GM12878 (cell line): Measurements from ENCODE around the gene FBXO5. TPM values are rescaled to one million over a fixed set of nuclear protein-coding genes. Genes with fewer than 3 reads are reported as not detected.

ENCODE experiments used
- ATAC-seq: fragments of 200-7000 bp; cut with Tn5 transposase; 3 replicates; pipeline ENCODE4 v1.9.1; 2020; ENCODE audit warnings: mild to moderate bottlenecking, moderate library complexity
- BruUV-seq: library from RNA; stranded (reverse); fragments of 400-500 nt; replicated peaks from 2 replicates; lab custom pipeline; 2021; lab: Mats Ljungman, UMichigan
- CTCF ChIA-PET: fragments of 300-600 bp; sonication (Branson Sonifier 250); formaldehyde crosslinking; extraction: SDS; loops from one replicate; lab custom pipeline; 2021; ENCODE audit warnings: inconsistent platforms; lab: Yijun Ruan, JAX
- POLR2A ChIA-PET: fragments of 350-600 bp; formaldehyde crosslinking; extraction: SDS; loops from one replicate; lab custom pipeline; 2021; ENCODE audit warnings: inconsistent platforms; lab: Charles Lee
- RAD21 ChIA-PET: fragments of 300-600 bp; sonication (Branson Sonifier 250); formaldehyde crosslinking; loops from one replicate; lab custom pipeline; 2023; ENCODE audit warnings: antibody characterized with exemption; ENCODE audit not compliant: unreplicated experiment; lab: Charles Lee
- SMC1A ChIA-PET: fragments of 300-600 bp; sonication (Branson Sonifier 250); formaldehyde crosslinking; loops from one replicate; lab custom pipeline; 2023; ENCODE audit not compliant: unreplicated experiment, uncharacterized antibody; lab: Charles Lee
- DNase-seq: peaks from one replicate; pipeline ENCODE4 v3.0.0-alpha.2; 2011; ENCODE audit warnings: low read depth, low spot score
- FAIRE-seq: peaks from 3 replicates; lab custom pipeline; 2011; peaks lifted over from hg19 to GRCh38; lab: Jason Lieb, UNC
- H2AFZ ChIP-seq: 2 replicates; pipeline ENCODE4 v1.6.0; 2011; ENCODE audit warnings: low read depth, low read length, control low read depth; ENCODE audit not compliant: control insufficient read depth
- H3K27ac ChIP-seq: 2 replicates; pipeline ENCODE4 v1.5.1; 2011; ENCODE audit warnings: control low read depth; ENCODE audit not compliant: control insufficient read depth, insufficient read depth
- H3K27me3 ChIP-seq, 2 experiments: replicated peaks in 1 of 2; 2 replicates each; pipeline versions ENCODE4 v1.6.0 to v1.6.1; 2011; ENCODE audit warnings: low read length in 1 of 2; ENCODE audit not compliant: control insufficient read depth in 2 of 2, insufficient read depth in 2 of 2
- H3K36me3 ChIP-seq, 2 experiments: 2 replicates each; pipeline ENCODE4 v1.5.1; 2011; ENCODE audit warnings: low read length in 1 of 2; ENCODE audit not compliant: control insufficient read depth in 2 of 2, insufficient read depth in 2 of 2
- H3K4me1 ChIP-seq: 2 replicates; pipeline ENCODE4 v1.6.1; 2011; ENCODE audit warnings: mild to moderate bottlenecking, low read length, moderate library complexity, mixed read lengths; ENCODE audit not compliant: control insufficient read depth, insufficient read depth
- H3K4me2 ChIP-seq: 2 replicates; pipeline ENCODE4 v1.6.0; 2011; ENCODE audit warnings: control low read depth; ENCODE audit not compliant: control insufficient read depth, insufficient read depth
- H3K4me3 ChIP-seq: fragments of 200-600 bp; sonication (generic); 2 replicates; pipeline ENCODE4 v1.5.1; 2016
- H3K79me2 ChIP-seq: 2 replicates; pipeline ENCODE4 v1.6.0; 2011; ENCODE audit warnings: low read length; ENCODE audit not compliant: control insufficient read depth, insufficient read depth
- H3K9ac ChIP-seq: 2 replicates; pipeline ENCODE4 v1.8.0; 2011; ENCODE audit warnings: low read length, control low read depth, mixed read lengths; ENCODE audit not compliant: control insufficient read depth, insufficient read depth
- H3K9me3 ChIP-seq: replicated peaks from 3 replicates; pipeline ENCODE4 v1.5.1; 2011; ENCODE audit warnings: mild to moderate bottlenecking, low read length; ENCODE audit not compliant: control insufficient read depth, insufficient read depth
- H4K20me1 ChIP-seq: 2 replicates; pipeline ENCODE4 v1.6.0; 2011; ENCODE audit not compliant: control insufficient read depth, insufficient read depth
- E2F4 ChIP-seq: IDR thresholded peaks from 2 replicates; pipeline ENCODE4 v1.6.1; 2012; ENCODE audit warnings: low read depth, low read length, improper control_type of control experiment
- POU2F2 ChIP-seq: IDR thresholded peaks from 3 replicates; pipeline ENCODE4 v1.6.1; 2011; ENCODE audit warnings: low read depth, mild to moderate bottlenecking, low read length, borderline replicate concordance
- ZNF592 ChIP-seq: fragments of 450-650 bp; IDR thresholded peaks from 2 replicates; pipeline ENCODE4 v1.6.1; 2017; ENCODE audit warnings: mild to moderate bottlenecking, moderate library complexity
- WGBS: methylation state at CpG from one replicate; pipeline ENCODE4 v1.1.6; 2016; ENCODE audit warnings: low lambda C conversion rate; ENCODE audit not compliant: insufficient replicate concordance, insufficient coverage; ENCODE audit errors: missing lambda C conversion rate; 5-methylcytosine and 5-hydroxymethylcytosine counted together
- in situ Hi-C: fragments of 300-500 bp; cut with MboI; formaldehyde crosslinking; loops from 9 replicates; pipeline ENCODE4 v1.14.3; 2018; ENCODE audit warnings: mixed read lengths
- intact Hi-C: fragments of 100-400 bp; cut with micrococcal nuclease; formaldehyde crosslinking; loops from one replicate; pipeline ENCODE4 v1.14.2; 2022; ENCODE audit not compliant: unreplicated experiment
- polyA plus RNA-seq, 11 experiments: library from polyadenylated mRNA; depleted of rRNA in 4 of 11; unstranded in 6 of 11; stranded (reverse) in 5 of 11; fragments of >200 nt; fragmentation: Nextera tagmentation in 4 of 11; fragmentation: Illumina TruSeq in 1 of 11; extraction: Ambion mirVana in 4 of 11; extraction: Trizol in 1 of 11; gene quantifications; 1 replicate in 1 of 11; 2 replicates in 10 of 11; pipeline versions ENCODE4 v1.2.1 to v1.2.3, GENCODE V29; 2011 to 2016; ENCODE audit warnings: inconsistent platforms in 2 of 11, missing spikeins in 2 of 11, low read depth in 1 of 11
- total RNA-seq, 4 experiments: library from RNA; depleted of rRNA in 3 of 4; stranded (reverse); fragments of >200 nt in 3 of 4; fragmentation: Illumina TruSeq in 1 of 4; extraction: Trizol in 1 of 4; gene quantifications; 2 replicates each; pipeline versions ENCODE4 v1.2.1 to v1.2.3, GENCODE V29; 2013 to 2021

Gene FBXO5
- total and polyA plus RNA-seq, 10 of the 15 experiments (the other 5 are each of a cell fraction or from before 2014, with no cell fraction given) = 13.6 to 62.2 (median 37.7) TPM

- Histone ChIP-seq H3K27me3 (no peaks in the 10 kb centered on the region), H3K4me1 (no peaks in the 10 kb centered on the region), H3K4me2 (no peak overlapping the region), H2AFZ (no peak overlapping the region), H3K79me2 (no peaks in the 10 kb centered on the region), H3K9ac (no peak overlapping the region), H3K4me3 (no peak overlapping the region), H3K36me3 (no peaks in the 10 kb centered on the region), H3K9me3 (no peaks in the 10 kb centered on the region), H4K20me1 (no peaks in the 10 kb centered on the region), H3K27ac (no peak overlapping the region)
- intact Hi-C loops = no loop called here
- ChIA-PET POLR2A (no interaction called here), SMC1A (interaction anchor here (0.9 to 1.9 kb wide), 2 partner anchors 19 to 198 kb away, joined by 3 to 7 read pairs; no protein-coding TSS in a partner anchor), CTCF (interaction anchor here (1.8 to 3.4 kb wide), 3 partner anchors 23 to 395 kb away, joined by 5 to 38 read pairs (median 10); no protein-coding TSS in a partner anchor), RAD21 (no interaction called here)
- DNase-seq (no peak), ATAC-seq (no peak), FAIRE-seq (no peak)
- TF ChIP-seq ZNF592 = no peak
- no peak for TF ChIP-seq E2F4
- TF ChIP-seq POU2F2 = no peak
- BruUV-seq = no TSS peak
- 31% methylated on average over 2 of the region's 2 CpGs for WGBS
- in situ Hi-C loops = loop anchor here (5.0 kb wide), 1 partner anchor 90 kb away; no protein-coding TSS in a partner anchor
Observed at GRCh38 chr6:152946995-152947394, 35.8 kb downstream of the FBXO5 start.
